Lower lobe of right lung (tissue), 2 donors: Measurements from ENCODE around the gene MTRR. TPM values are rescaled to one million over a fixed set of nuclear protein-coding genes. Genes with fewer than 3 reads are reported as not detected.

ENCODE experiments used
- ATAC-seq, 2 donors: fragments of 200-7000 bp; cut with Tn5 transposase; one replicate each; pipeline ENCODE4 v1.9.1; 2020 to 2022; ENCODE audit warnings: mild to moderate bottlenecking in 2 of 2, moderate library complexity in 2 of 2
- DNase-seq: peaks from one replicate; pipeline ENCODE4 v3.0.0-alpha.2; 2020
- H3K27ac ChIP-seq: fragments of 200-600 bp; one replicate; pipeline ENCODE4 v1.8.0; 2022
- H3K27me3 ChIP-seq: fragments of 200-600 bp; one replicate; pipeline ENCODE4 v1.8.0; 2022; ENCODE audit warnings: low read depth
- H3K36me3 ChIP-seq: fragments of 200-600 bp; one replicate; pipeline ENCODE4 v1.8.0; 2022; ENCODE audit warnings: mild to moderate bottlenecking
- H3K4me1 ChIP-seq: fragments of 200-600 bp; one replicate; pipeline ENCODE4 v1.8.0; 2022
- H3K4me3 ChIP-seq: fragments of 200-600 bp; one replicate; pipeline ENCODE4 v1.8.0; 2022; ENCODE audit warnings: mild to moderate bottlenecking
- H3K9me3 ChIP-seq: fragments of 200-600 bp; one replicate; pipeline ENCODE4 v1.8.0; 2022
- CTCF ChIP-seq: fragments of 200-600 bp; IDR thresholded peaks from one replicate; pipeline ENCODE4 v1.8.0; 2022; ENCODE audit warnings: antibody characterized with exemption, mild to moderate bottlenecking
- intact Hi-C: fragments of 100-400 bp; cut with DNase I; formaldehyde crosslinking; loops from one replicate; pipeline ENCODE4 v1.11.0; 2022
- long read RNA-seq: library from polyadenylated mRNA; unstranded; transcript quantifications from one replicate; pipeline ENCODE4 v2.0.0, GENCODE V29; 2021
- total RNA-seq: library from RNA; stranded (reverse); fragmentation: NEBNext Ultra II Directional; extraction: Animal tissue kit (Norgen Biotek cat#: 25700); gene quantifications from one replicate; pipeline ENCODE4 v1.2.1, GENCODE V29; 2021
- donor health status: DM: no; HTN: yes; CAD: no; lungs with severe emphysema.

MTRR gene
- 92.9 TPM for total RNA-seq
- long read RNA-seq, transcript MTRR-202 (15 exons, 3,215 nt) = major isoform, 15 of 54 reads
- long read RNA-seq, partial matches to known transcripts = 19 of 54 reads
- long read RNA-seq, other reads (novel, unspliced or antisense) = 15 of 54 reads

- no peaks in the 10 kb centered on the region for H3K9me3 ChIP-seq
- H3K4me1 ChIP-seq = peaks cover 30% of the 10 kb centered on the region
- peak within 1 kb of the TSS; percentile 95 for H3K4me3 ChIP-seq
- intact Hi-C loops = no loop called here
- H3K27ac ChIP-seq = peak within 1 kb of the TSS; percentile 89
- DNase-seq (peak; percentile 97), ATAC-seq (peak; percentile 100)
- TF ChIP-seq CTCF = no peak
- no peaks in the 10 kb centered on the region for H3K27me3 ChIP-seq
- peaks cover 24% of the 10 kb centered on the region for H3K36me3 ChIP-seq
These were observed at the start of gene MTRR, which contains the start of gene FASTKD3 for GRCh38 chr5:7868773-7869473. Gene MTRR, plus strand, starts transcription at chr5:7869148. Its CDS starts 1,647 bp downstream, at chr5:7870795. Gene FASTKD3, minus strand, starts transcription at chr5:7869031. Its CDS starts 948 bp downstream, at chr5:7868083.

GRCh38 chr5:7822449-7822848, 46.5 kb upstream of the MTRR start:
- Histone ChIP-seq H3K4me1 (no peaks in the 10 kb centered on the region), H3K36me3 (no peaks in the 10 kb centered on the region), H3K9me3 (no peaks in the 10 kb centered on the region), H3K27me3 (no peaks in the 10 kb centered on the region), H3K4me3 (no peak overlapping the region), H3K27ac (no peak overlapping the region)
- ATAC-seq (no peak), DNase-seq (no peak)
- TF ChIP-seq CTCF = no peak
- intact Hi-C loops = no loop called here

GRCh38 chr5:7823594-7823993, 45.4 kb upstream of the MTRR start:
- intact Hi-C loops = no loop called here
- Histone ChIP-seq H3K27me3 (no peaks in the 10 kb centered on the region), H3K9me3 (no peaks in the 10 kb centered on the region), H3K27ac (no peak overlapping the region), H3K36me3 (no peaks in the 10 kb centered on the region), H3K4me1 (no peaks in the 10 kb centered on the region), H3K4me3 (no peak overlapping the region)
- ATAC-seq (no peak), DNase-seq (no peak)
- no peak for TF ChIP-seq CTCF

GRCh38 chr5:7824995-7825394, 44.0 kb upstream of the MTRR start:
- TF ChIP-seq CTCF = no peak
- Histone ChIP-seq H3K36me3 (no peaks in the 10 kb centered on the region), H3K9me3 (no peaks in the 10 kb centered on the region), H3K27ac (no peak overlapping the region), H3K4me1 (no peaks in the 10 kb centered on the region), H3K4me3 (no peak overlapping the region), H3K27me3 (no peaks in the 10 kb centered on the region)
- intact Hi-C loops = no loop called here
- ATAC-seq (no peak), DNase-seq (no peak)

GRCh38 chr5:7825630-7826029, 43.3 kb upstream of the MTRR start:
- no peak for TF ChIP-seq CTCF
- no peak for DNase-seq

More at GRCh38 chr5:7825630-7826029, 43.3 kb upstream of the MTRR start:
- ATAC-seq = peak in 1 of 2 donors; percentile 12
- Histone ChIP-seq H3K9me3 (no peaks in the 10 kb centered on the region), H3K36me3 (no peaks in the 10 kb centered on the region), H3K27me3 (no peaks in the 10 kb centered on the region), H3K4me3 (no peak overlapping the region), H3K27ac (no peak overlapping the region), H3K4me1 (no peaks in the 10 kb centered on the region)
- intact Hi-C loops = no loop called here
